Suprapubic skin (tissue), 4 donors: ENCODE measurements around the gene SLC2A9.

Experiments used
- CTCF ChIP-seq, 2 donors: fragments of 200-600 bp in 1 of 2; fragments of 450-650 bp in 1 of 2; sonication (generic) in 1 of 2; IDR thresholded peaks; one replicate each; pipeline ENCODE4 v1.5.1; 2016 to 2019; ENCODE audit warnings: antibody characterized with exemption in 2 of 2, mild to moderate bottlenecking in 1 of 2, moderate library complexity in 1 of 2
- EP300 ChIP-seq: sonication (generic); formaldehyde crosslinking; IDR thresholded peaks from one replicate; pipeline ENCODE4 v1.6.1; 2017; ENCODE audit warnings: antibody characterized with exemption
- POLR2A ChIP-seq, 2 donors: fragments of 450-650 bp; IDR thresholded peaks; one replicate each; pipeline ENCODE4 v1.6.1; 2017; ENCODE audit warnings: antibody characterized with exemption in 2 of 2, mild to moderate bottlenecking in 2 of 2, moderate library complexity in 2 of 2
- POLR2AphosphoS5 ChIP-seq, 3 donors: sonication (generic); formaldehyde crosslinking; IDR thresholded peaks; one replicate each; pipeline ENCODE4 v1.6.1; 2017; ENCODE audit warnings: antibody characterized with exemption in 3 of 3

GRCh38 chr4:10019521-10020051 lies 1.7 kb downstream of the SLC2A9 start:
- TF ChIP-seq CTCF (IDR thresholded peaks at IDR 0.05) (no peak), POLR2AphosphoS5 (IDR thresholded peaks at IDR 0.05) (no peak), POLR2A (IDR thresholded peaks at IDR 0.05) (no peak), EP300 (no peak)
